Activated CD8-positive, alpha-beta memory T cell treated with anti-CD3 and anti-CD28 coated beads for 1 hour (primary cell): Measurements from ENCODE around the gene ANXA10.
"Not testable (repeated sequence)": the region's sequence is repeated elsewhere in the genome, so short reads cannot be mapped to it uniquely, and the experiment has no call there.

ENCODE experiments used
- DNase-seq, 2 donors: peaks; one replicate each; pipeline ENCODE4 v3.0.0-alpha.2; 2020; ENCODE audit warnings: low read depth in 1 of 2; ENCODE audit errors: extremely low read depth in 1 of 2

Gene ANXA10

DNA sequence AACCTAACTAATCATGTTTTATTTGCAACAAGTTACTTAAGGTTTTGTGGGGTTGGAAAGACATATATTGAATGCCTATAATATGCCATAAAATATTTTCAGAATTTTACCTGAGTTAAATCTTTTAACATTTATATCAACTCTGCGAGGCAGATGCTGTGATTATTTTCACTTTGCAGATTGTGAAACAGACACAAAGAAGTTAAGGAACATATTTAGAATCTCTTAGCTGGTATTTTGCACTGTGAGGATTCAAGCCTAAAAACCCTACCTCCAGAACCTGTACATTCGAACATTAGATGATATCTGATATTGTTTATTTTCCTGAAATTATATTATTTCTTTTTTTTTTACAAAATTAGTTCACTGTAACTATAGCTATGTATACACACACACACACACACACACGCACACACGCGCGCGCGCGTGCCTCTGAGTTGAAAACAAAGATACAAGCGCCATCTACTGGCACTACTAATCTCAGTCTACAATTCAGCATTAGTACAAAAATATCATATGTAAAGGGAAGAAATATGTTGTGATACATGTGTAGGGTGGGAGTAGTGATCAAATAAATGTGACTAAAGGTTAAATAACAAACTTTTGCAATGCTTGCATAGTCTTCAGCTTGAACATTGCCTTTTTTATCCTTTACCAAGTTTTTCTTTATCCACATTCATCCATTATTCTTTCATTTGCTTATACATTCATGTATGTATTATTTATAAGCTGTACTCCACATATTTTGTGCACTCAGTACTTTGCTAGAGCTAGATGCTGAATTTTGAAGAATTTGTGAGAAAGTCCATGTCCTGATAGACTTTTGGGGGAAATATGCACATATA is 61.5 kb downstream of the ANXA10 start:
- peak in 1 of 2 donors; percentile 36 for DNase-seq

DNA sequence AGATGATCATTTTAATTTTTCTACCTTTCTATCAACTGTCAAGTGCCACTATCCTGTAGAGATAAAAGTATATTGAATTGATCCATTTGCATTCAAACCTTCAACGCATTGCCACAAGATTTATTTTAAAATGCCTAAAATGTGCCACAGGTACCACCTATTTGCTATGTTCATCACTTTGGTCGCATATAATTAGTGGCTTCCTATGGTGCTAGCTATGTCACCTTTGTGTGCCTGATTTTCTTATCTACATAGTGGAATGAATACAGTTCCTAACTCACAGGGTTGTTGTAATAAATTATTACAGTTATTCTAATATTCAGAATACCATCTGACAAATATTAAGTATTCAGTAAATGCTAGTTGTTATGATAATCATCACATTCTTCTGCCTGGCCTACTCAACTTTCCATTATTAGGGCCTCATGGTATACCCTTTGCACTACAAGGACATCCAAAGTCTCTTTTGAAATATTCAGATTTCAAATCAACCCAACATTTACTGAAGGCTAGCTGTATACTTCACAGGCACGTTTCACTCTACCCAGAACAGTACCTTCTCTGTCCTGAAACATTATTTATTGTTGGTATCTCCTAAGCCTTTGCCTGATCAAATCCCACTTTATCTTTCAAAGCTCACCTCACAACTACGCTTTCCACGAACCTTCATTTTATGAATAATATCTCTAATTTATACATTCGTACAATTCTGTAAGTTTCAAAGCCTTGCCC is 62.4 kb downstream of the ANXA10 start:
- DNase-seq: no peak

DNA sequence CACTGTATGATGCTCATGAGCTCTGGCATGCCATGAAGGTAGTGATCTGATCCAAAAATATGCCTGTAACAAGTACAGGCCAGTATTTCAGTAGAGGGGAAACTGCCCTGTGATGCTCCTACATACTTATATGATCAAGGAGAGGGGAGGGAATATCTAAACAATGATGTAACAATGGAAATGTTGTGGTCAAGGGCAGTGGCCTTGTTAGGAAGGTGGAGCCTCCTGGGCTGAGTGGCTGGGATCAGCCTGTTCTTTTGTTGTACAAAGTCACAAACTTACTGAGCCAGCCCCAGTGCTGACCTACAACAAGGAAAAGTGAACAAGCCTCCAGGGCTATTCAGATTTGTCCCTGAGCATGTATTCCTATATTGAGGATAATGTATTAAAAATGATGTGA is 70.3 kb downstream of the ANXA10 start:
- DNase-seq: no peak

DNA sequence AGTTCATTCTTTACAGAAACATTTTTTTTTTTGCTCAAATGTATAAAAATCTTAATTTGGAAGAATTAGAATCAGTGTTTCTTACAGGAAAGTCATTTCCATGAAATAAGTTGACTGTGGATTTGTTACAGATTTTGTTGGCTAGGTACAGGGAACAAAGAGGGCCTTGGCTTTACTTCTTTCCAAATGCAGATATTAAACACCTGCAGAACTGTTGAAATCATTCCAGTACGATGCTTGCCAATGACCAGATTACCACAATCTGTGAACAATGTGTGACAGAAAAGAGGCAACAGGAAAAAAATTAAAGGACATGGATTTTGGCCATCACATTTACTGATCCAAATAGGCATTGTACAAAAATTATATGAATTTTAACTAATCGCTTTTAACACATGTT is 70.8 kb downstream of the ANXA10 start:
- no peak for DNase-seq

DNA sequence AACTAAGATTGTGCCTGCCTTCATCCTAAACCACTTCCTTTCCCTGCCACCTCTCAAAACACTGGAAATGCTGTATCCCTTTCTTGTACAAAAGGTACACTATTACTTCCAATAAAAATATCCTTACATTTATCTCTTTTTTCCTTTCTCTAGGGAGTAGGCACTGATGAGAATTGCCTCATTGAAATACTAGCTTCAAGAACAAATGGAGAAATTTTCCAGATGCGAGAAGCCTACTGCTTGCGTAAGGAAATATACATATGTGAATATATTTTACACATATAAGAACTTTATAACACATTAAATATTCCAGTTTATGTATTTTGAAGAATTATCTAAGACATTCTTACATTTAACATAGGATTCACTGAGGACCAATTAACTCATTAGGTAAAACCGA is 71.7 kb downstream of the ANXA10 start:
- no peak for DNase-seq

DNA sequence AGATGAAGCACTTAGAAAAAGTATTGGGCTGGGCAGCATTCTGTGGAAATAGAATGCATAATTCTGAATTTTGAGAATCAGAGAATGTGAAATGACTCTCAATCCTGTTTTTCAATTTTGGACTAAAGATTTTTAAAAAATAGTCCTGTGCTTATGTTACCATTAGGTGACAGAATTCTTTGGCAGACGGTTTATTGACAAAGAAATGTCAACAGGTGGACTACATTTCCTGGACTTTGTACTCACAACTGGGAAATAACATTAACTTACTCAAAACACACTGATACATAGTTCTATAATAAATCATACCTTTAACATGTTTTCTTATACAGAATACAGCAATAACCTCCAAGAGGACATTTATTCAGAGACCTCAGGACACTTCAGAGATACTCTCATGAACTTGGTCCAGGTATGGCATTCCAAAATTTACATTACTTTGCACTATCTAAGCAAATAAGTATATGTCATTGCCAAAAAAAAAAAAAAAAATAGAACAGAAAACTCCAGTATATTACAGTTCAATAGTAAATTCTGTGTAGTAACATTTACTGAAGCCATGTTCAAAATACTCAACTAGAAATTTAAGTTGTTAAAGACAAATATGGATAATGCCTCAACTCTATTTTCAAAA is 72.7 kb downstream of the ANXA10 start:
- no peak for DNase-seq

DNA sequence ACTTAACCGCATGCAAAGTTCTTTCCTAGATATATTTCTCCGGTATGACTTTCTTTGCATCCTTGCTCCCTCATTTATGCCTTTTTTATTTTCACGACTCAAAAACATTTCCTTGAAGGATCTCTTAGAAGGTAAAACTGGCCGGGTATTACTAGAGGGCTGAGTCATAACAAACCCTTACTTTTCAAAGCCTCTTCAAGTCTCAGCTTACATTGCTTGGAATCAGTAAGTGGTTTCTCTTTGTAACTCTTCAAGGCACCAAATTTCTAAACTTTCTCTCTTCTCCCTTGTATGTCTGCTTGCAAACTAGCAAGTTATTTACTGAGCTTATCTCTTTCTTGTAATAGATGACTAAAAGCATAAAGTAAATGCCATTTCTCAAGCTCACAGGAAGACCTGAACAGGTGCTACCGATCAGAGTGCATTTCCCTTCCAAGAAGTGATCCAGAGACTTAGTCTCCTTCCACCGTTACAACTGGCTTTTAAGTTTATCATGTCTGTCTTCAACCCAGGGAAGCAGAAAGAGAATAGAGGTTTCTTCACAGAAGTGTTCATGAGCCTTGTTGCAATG is 75.5 kb downstream of the ANXA10 start:
- DNase-seq: no peak

DNA sequence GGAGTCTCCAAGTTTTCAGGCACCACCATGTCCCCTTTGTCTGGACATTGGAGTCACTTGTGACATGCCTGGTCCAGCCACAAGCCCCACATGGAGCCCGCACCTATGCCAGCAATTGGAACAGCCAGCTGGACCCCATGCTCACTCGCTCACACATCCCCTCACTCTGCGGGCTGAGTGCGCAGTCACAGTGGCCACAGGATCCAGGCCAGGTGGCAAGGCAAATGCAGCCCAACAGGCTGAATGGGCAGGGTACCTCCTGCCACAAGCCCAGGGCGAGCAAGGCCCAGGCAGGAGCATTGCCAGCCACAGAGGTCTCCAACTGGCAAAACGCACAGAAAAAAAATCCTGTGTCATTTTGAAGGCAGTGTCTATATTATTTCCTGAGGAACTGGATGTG is 82.0 kb downstream of the ANXA10 start:
- DNase-seq: no peak

DNA sequence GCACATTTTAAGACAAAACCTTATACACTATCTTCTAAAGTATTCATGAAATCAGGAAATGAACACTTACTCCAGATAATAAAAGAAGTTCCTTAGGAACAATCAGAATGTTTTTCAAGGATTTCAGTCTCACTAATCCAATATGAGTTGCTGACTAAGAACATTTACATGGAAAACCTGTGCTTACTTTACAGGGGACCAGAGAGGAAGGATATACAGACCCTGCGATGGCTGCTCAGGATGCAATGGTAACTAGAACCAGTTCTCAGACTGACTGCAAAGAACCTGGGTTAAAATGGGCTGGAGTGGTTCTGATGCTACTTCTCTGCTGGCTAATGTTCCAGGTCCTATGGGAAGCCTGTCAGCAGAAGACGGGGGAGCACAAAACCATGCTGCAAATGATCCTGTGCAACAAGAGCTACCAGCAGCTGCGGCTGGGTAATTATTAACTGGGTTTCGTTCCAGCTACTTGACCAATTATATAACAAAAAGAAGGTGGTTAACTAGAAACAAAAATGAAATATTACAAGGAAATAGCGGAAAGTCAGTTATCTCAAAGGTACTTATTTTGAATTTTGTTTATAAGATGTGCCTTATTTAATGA is 85.3 kb downstream of the ANXA10 start:
- no peak for DNase-seq

DNA sequence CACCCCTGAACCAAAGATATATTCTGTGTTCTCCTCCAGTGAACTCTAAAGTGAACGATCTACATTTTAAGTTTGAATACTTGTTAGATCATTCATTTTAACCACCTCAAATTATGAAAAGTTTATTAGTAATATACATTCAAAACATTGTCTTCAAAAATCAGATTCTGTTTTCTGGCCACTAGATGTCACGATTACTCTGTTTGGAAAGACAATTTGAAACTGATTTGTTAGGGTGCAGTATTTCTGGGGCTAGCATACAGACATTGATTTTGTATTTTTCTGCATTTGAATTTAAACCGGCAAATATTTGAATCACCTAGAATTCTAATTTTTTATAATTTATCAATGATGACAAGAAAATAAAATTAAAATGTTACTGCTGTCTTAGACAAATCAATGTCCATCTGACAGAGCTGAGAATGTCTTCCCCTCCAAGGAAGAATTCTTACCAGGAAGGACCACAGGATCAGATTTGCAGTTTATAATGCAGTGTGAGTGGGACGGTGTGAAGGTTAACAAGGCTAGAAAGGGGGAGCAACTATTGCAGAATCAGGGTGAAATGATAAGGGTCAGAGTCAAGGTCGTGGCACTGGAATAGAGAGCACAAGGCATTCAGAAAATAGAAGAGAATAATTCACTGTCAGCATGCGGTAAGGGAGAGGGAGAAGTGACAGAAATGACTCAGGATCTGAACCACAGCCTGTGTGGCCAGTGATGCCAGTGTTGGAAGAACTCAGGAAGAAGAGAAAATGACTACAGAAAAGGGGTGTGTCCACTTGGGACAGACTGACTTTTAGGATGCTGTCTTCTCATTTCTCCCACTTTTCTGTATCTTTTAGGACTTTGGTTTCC is 91.6 kb downstream of the ANXA10 start:
- DNase-seq: no peak

DNA sequence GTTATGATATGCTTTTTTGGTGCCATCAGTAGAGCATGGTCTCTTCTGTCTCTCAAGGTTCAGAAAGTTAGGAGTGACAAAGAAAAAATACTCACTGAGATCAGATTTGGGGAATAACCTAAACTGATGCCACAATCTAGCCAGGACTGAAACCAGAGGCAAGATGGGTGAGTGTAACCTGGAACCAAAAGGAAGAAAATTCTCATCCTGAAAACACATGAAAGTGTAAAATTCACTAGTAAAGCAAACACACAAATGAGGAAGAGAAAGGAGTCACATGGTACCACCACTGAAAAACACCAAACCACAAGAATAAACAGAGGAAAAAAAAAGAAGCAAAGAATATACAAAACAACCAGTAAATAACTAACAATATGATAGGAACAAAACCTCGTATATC is 96.4 kb downstream of the ANXA10 start:
- DNase-seq: no peak

DNA sequence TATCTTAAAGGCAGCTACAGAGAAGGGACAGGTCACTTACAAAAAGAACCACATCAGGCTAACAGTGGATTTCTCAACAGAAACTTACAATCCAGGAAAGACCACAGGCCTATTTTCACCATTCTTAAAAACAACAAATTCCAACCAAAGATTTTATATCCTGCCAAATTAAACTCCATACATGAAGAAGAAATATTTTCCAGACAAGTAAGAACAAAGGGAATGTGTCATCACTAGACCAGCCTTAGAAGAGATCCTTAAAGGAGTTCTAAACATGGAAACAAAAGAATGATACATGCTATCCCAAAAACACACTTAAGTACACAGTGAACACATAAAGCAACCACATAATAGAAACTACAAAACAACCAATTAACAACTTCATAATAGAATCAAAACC is 105.6 kb downstream of the ANXA10 start:
- no peak for DNase-seq

DNA sequence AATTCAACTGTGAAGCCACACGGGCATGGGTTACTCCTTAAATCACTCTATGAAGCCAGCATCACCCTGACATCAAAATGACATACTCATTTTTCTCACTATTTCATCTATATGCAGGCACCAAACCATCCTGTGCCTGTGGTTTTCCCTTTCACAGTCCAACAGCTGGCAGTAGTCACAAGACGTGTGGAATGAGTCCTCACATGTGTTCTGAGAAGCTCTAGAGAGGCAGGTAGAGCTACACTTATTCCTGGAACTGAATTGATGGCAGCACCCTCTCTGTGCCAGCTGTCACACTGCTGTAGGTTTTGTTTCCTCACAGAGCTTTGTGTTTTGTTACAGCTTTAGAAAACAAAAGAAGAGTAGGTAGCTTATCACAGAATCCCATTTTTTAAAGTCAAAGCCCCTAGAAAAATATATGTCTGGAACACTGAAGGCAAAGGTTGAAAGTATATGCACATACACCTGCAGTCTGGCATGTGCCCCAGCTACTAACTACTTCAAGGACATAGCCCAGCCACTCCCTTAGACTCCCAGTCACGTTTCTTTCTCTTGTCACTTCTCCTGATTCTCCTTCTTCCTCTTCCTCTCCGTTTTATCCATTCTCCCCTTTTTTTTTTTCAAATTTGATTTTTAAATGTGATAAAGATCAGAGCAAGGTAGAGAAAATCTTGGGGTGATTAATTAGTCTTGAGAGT is 107.1 kb downstream of the ANXA10 start:
- DNase-seq: no peak

DNA sequence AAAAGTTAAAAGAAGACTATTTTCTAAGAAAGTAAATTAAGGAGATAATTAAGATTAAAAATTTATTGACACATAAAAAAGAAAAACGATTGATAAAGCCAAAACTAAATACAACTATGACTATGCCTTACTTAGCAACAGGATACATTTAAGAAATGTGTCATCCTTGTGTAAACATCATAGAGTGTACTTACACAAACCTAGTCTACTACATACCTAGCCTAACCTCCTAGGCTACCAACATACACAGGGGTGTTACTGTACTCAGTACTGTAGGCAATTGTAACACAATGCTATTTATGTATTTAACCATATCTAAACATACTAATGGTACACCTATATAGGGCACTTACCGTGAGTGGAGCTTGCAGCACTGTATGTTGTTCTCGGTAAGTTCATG is 108.3 kb downstream of the ANXA10 start:
- DNase-seq: no peak

DNA sequence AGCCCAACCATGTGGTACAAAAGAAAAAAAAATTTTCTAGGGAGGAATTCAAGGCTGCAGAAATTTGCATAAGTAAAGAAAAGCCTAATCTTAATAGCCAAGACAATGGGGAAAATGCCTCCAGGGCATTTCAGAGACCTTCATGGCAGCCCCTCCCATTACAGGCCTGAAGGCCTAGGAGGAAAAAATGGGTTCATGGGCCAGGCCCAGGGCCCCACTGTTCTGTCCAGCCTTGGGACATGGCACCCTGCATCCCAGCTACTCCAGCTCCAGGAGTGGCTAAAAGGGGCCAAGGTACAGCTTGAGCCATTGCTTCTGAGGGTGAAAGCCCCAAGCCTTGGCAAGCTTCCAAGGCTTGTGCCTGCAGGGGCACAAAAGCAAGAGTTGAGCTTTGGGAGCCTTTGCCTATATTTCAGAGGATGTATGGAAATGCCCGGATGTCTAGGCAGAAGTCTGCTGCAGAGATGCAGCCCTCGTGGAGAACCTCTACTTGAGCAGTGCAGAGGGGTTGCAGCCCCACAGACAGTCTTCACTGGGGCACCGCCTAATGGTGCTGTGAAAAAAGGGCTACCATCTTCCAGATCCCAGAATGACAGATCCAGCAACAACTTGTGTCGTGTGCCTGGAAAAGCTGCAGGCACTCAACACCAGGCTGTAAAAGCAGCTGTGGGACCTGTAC is 111.0 kb downstream of the ANXA10 start:
- DNase-seq: no peak

DNA sequence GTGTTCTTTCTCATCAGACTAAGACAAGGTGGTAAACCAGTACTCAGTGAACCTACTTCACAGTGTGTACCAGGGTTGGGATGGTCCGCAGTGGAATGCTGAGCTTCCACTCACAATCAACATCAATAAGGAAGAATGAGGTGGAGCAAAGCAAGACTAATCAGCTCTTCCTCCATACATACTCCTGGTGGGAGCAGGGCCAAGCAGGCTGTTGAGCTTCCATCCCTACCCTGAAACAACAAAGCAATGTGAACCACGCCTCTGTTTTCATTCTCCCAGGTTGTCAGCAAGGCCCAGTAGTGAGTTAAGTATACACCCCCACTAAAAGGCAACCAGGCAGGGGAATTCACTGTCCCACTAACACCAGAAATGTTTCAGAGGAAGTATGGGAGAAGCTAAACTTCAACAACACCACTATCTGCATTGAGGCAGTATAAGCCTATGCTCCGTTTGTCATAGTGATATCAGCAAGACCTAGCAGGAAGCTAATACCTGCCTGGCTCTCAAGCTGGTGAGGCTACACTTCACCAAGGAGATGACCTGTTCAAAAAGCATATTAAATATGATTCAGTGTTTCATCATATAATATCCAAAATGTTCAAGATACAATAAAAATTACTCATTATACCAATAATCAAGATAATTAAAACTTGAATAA is 116.7 kb downstream of the ANXA10 start:
- no peak for DNase-seq

DNA sequence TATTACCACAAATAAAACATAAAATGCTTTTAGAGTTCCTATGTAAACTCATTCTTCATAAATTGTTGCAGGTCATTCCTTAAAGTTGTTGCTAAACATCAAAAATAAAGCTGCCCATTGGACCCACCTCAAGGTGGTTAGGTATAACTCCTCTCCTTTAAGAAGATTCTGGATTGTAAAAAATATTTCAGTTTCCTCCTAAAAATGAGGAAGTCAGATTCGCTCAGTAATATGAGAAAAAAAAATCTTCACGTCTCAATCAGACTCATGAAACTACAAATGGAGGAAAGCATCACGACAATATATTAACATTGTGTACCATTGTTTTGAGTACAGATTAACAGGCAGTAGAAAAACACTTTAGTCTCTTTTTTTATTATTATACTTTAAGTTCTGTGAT is 120.3 kb downstream of the ANXA10 start:
- no peak for DNase-seq

DNA sequence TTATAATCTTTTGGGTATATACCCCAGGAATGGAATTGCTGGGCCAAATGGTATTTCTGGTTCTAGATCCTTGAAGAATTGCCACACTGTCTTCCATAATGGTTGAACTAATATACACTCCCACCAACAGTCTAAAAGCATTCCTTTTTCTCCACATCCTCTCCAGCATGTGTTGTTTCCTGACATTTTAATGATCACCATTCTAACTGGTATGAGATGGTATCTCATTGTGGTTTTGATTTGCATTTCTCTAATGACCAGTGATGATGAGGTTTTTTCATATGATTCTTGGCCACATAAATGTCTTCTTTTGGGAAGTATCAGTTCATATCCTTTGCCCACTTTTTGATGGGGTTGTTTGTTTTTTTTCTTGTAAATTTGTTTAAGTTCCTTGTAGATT is 121.2 kb downstream of the ANXA10 start:
- DNase-seq: not testable (repeated sequence)

DNA sequence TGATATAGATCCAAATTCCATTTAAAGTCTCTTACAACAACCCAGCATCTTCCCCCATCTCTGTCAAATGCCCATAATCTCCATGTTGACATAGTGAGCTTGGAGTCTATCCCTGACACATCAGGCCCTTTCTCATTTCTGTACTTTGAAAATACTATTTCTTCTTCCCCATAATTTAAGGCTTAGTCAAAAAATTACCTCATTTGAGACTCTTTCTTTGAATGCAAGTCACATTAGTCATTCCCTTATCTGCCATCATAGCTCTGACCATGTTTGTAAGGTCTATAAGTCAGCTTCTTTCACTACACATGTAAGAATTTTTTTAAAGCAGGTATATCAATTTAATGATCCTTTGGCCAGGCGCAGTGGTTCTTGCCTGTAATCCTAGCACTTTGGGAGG is 126.3 kb downstream of the ANXA10 start:
- DNase-seq: no peak
